Thymus (tissue), 11 donors: ENCODE data around the gene FLT4. TPM values are rescaled to one million over a fixed set of nuclear protein-coding genes. Genes with fewer than 3 reads are reported as not detected.

Source experiments
- DNase-seq, 9 donors: peaks; one replicate each; pipeline ENCODE4 v3.0.0-alpha.2; 2013; ENCODE audit warnings: low spot score in 9 of 9, low read depth in 6 of 9, missing footprints in 1 of 9
- H3K27ac ChIP-seq, 2 donors: one replicate each; pipeline ENCODE4 v1.5.1; 2013; ENCODE audit warnings: control low read depth in 1 of 2, low read depth in 1 of 2, low read length in 1 of 2, mild to moderate bottlenecking in 1 of 2, moderate library complexity in 1 of 2
- H3K27me3 ChIP-seq, 2 donors: one replicate each; pipeline ENCODE4 v1.5.1; 2013; ENCODE audit warnings: low read length in 1 of 2; ENCODE audit not compliant: control insufficient read depth in 2 of 2, insufficient read depth in 1 of 2
- H3K36me3 ChIP-seq, 2 donors: one replicate each; pipeline ENCODE4 v1.5.1; 2013; ENCODE audit warnings: low read length in 1 of 2, mild to moderate bottlenecking in 1 of 2, moderate library complexity in 1 of 2; ENCODE audit not compliant: control insufficient read depth in 2 of 2, insufficient read depth in 2 of 2
- H3K4me1 ChIP-seq, 2 donors: one replicate each; pipeline ENCODE4 v1.5.1; 2013; ENCODE audit warnings: low read length in 2 of 2; ENCODE audit not compliant: control insufficient read depth in 2 of 2, insufficient read depth in 2 of 2
- H3K4me3 ChIP-seq, 2 donors: one replicate each; pipeline ENCODE4 v1.5.1; 2013; ENCODE audit warnings: low read length in 2 of 2, control low read depth in 1 of 2, mild to moderate bottlenecking in 1 of 2
- H3K9me3 ChIP-seq, 2 donors: one replicate each; pipeline ENCODE4 v1.5.1; 2013; ENCODE audit warnings: low read length in 1 of 2, mild to moderate bottlenecking in 1 of 2; ENCODE audit not compliant: control insufficient read depth in 2 of 2, insufficient read depth in 1 of 2
- WGBS: extraction: QIAGEN DNeasy Blood & Tissue Kit; methylation state at CpG from one replicate; pipeline ENCODE4 v1.1.7; 2013; 5-methylcytosine and 5-hydroxymethylcytosine counted together
- polyA plus RNA-seq: library from polyadenylated mRNA; stranded (reverse); fragments of 200-250 nt; gene quantifications from one replicate; pipeline ENCODE4 v1.2.3, GENCODE V29; 2013
- total RNA-seq: library from RNA; stranded (reverse); fragments of 120-200 nt; gene quantifications from one replicate; pipeline ENCODE4 v1.2.4, GENCODE V29; 2013
- donor health status: healthy.

The FLT4 gene
- total and polyA plus RNA-seq, 2 donors = 1.0 to 3.4 TPM

GRCh38 chr5:180646963-180647305, 2.5 kb downstream of the FLT4 start:
- H3K4me1 ChIP-seq = peaks cover 4 to 8% of the 10 kb centered on the region in 2 donors
- H3K9me3 ChIP-seq = peaks cover 1 to 7% of the 10 kb centered on the region in 2 donors
- WGBS = 67% methylated on average over 1 of the region's 1 CpG
- H3K36me3 ChIP-seq = no peaks in the 10 kb centered on the region
- H3K27ac ChIP-seq = no peak overlapping the region
- DNase-seq = no peak
- peaks cover 57 to 85% of the 10 kb centered on the region in 2 donors for H3K27me3 ChIP-seq
- no peak overlapping the region for H3K4me3 ChIP-seq

GRCh38 chr5:180646289-180646962, 3.0 kb downstream of the FLT4 start:
- DNase-seq = no peak
- Histone ChIP-seq H3K27ac (no peak overlapping the region), H3K4me1 (peaks cover 4 to 8% of the 10 kb centered on the region in 2 donors), H3K4me3 (no peak overlapping the region), H3K36me3 (no peaks in the 10 kb centered on the region), H3K9me3 (peaks cover 1 to 7% of the 10 kb centered on the region in 2 donors), H3K27me3 (peaks cover 53 to 80% of the 10 kb centered on the region in 2 donors)
- WGBS = 83% methylated on average over 10 of the region's 10 CpGs

DNA sequence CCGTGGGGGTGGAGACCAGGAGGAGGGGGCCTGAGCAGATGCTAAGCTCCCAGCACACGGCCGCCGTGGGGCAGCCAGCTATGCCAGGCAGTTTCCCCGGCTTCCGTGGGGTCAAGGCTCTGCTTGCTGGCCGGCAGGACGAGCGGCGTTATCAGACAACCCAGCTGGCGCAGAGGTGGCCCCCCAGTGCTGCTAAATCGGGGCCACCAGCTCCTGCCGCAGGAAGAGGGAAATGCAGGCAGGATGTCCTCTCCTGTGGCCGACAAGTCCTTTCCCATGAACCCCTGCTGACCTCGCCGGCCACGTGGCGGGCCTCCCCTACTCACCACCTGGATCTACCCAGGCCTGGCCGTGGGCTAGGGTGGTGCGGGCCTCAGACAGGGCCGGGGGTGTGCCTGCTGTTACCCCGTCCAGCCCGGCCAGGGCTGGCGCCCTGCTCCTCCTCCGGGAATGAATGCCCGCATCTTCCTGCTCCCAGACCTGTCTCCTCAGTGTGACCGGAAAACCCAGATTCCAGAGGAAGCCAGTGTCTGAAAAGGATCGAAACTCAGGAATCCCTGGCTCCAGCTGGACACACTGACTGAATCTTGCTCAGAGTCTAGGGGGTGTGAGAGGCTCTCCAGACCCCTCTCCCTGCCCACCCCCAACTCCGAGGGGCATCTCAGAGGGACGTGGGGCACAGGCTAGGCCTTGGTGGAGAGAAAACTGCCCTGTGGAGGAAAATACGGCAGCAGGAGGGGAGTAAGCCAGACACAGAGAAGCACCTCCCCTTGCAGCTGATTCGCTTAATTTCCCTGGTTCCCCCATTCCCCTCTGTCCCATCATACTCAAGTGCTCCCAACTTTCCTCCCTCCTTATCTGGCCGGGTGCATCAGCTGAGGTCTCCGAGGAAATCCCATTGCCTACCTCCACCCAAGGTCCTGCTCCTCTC, 3.9 kb downstream of the FLT4 start:
- Histone ChIP-seq H3K4me3 (no peak overlapping the region), H3K27me3 (peaks cover 47 to 73% of the 10 kb centered on the region in 2 donors), H3K27ac (no peak overlapping the region), H3K36me3 (no peaks in the 10 kb centered on the region), H3K9me3 (peaks cover 1 to 7% of the 10 kb centered on the region in 2 donors), H3K4me1 (peaks cover 4 to 8% of the 10 kb centered on the region in 2 donors)
- 53% methylated on average over 34 of the region's 34 CpGs for WGBS
- no peak for DNase-seq

GRCh38 chr5:180644825-180645273, 4.6 kb downstream of the FLT4 start:
- 90% methylated on average over 14 of the region's 14 CpGs for WGBS
- Histone ChIP-seq H3K4me1 (peaks cover 1 to 8% of the 10 kb centered on the region in 2 donors), H3K4me3 (no peak overlapping the region), H3K27ac (no peak overlapping the region), H3K36me3 (no peaks in the 10 kb centered on the region), H3K9me3 (peaks cover 1 to 7% of the 10 kb centered on the region in 2 donors), H3K27me3 (peaks cover 40 to 66% of the 10 kb centered on the region in 2 donors)
- no peak for DNase-seq

DNA sequence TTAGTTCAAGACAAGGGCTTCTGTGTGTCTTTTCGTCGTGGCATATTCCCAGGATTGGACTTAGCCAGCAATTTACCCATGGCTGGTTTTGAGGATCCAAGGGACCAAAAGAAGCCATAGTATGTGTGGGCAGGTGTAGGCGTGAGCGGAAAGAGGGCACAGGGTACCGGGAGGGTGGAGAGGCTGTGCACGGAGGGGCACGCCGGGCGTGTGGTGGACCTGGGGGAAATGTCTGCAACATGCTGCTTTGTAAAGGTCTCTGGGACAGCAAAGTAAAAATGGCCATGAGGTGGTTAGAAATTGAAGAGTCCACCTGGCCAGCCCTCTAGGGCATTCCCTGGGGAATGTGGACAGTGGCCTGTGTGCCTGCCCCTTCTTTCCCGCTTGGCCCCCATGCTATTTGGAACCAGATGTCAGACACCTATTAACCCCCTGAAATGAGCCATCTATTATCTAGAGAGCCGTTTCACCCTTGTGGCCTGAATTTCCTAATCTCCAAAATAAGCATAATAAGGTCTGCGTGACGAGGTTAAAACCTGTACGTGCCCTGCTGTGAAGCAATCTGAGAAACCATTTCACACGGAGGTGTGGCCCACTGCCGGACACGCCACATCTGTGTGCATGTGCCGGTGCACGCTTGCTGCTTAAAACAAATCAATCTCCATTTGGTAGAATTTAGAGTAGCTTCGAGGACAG, 5.1 kb downstream of the FLT4 start:
- H3K36me3 ChIP-seq = no peaks in the 10 kb centered on the region
- H3K4me3 ChIP-seq = no peak overlapping the region
- H3K9me3 ChIP-seq = peaks cover 1 to 7% of the 10 kb centered on the region in 2 donors
- no peak for DNase-seq
- H3K4me1 ChIP-seq = peaks cover 0 to 6% of the 10 kb centered on the region in 2 donors
- no peak overlapping the region for H3K27ac ChIP-seq
- H3K27me3 ChIP-seq = peaks cover 34 to 62% of the 10 kb centered on the region in 2 donors
- WGBS = 92% methylated on average over 20 of the region's 20 CpGs

DNA sequence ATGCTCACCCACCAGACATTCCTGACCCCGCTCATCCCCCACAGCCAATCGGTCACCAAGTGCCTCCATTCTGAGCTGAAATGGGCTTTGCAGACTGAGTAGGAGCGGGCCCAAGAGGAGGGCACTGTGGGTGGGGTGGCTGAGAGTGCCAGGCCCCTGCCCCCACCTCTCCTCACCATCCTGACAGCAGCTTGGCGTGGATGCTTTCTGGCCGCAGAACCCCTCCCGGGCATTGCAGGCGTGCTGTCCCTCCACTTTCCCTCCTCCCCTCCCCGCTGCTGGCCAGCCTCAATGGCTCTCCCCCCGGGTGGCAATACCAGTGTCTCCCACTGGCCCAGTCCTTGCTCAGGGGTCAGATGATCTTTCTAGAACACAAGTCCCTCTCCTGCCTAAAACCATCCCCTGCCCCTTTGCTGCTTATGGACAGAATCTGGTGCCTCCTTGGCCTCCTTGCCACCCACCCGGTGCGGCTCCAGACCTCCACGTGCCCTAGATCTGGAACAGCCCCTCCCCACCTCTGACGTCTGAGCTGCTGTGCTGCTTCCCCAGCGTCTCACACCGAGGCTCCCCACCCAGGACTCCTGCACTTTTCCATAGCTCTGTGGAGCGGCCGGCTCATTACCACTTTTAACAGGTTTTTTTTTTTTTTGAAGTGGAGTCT, 6.1 kb downstream of the FLT4 start:
- H3K27ac ChIP-seq = no peak overlapping the region
- DNase-seq = no peak
- 94% methylated on average over 17 of the region's 17 CpGs for WGBS
- peaks cover 1 to 3% of the 10 kb centered on the region in 2 donors for H3K9me3 ChIP-seq
- H3K4me3 ChIP-seq = no peak overlapping the region
- H3K4me1 ChIP-seq = no peaks in the 10 kb centered on the region
- peaks cover 25 to 52% of the 10 kb centered on the region in 2 donors for H3K27me3 ChIP-seq
- no peaks in the 10 kb centered on the region for H3K36me3 ChIP-seq

DNA sequence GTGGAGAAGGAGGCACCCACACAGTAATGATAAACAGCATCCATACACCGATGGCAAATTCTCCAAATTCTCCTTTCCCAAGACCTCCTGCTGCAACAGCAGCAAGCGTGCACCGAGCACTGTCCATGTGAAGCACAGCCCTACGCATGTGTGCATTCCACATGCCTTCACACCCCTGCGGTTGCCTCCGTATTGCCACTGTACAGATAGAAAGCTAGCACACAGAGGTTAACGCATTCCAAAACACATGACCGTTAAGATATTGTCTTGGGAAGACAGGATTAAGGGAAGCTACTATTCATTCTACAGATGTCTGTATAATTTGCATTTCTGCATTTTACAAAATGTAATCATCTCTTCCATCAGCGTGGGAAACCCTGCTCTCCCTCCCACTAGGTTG, 6.6 kb downstream of the FLT4 start:
- DNase-seq = no peak
- Histone ChIP-seq H3K27ac (no peak overlapping the region), H3K9me3 (peaks cover 0 to 1% of the 10 kb centered on the region in 2 donors), H3K4me1 (no peaks in the 10 kb centered on the region), H3K4me3 (no peak overlapping the region), H3K27me3 (peaks cover 19 to 47% of the 10 kb centered on the region in 2 donors), H3K36me3 (no peaks in the 10 kb centered on the region)
- 96% methylated on average over 9 of the region's 9 CpGs for WGBS

DNA sequence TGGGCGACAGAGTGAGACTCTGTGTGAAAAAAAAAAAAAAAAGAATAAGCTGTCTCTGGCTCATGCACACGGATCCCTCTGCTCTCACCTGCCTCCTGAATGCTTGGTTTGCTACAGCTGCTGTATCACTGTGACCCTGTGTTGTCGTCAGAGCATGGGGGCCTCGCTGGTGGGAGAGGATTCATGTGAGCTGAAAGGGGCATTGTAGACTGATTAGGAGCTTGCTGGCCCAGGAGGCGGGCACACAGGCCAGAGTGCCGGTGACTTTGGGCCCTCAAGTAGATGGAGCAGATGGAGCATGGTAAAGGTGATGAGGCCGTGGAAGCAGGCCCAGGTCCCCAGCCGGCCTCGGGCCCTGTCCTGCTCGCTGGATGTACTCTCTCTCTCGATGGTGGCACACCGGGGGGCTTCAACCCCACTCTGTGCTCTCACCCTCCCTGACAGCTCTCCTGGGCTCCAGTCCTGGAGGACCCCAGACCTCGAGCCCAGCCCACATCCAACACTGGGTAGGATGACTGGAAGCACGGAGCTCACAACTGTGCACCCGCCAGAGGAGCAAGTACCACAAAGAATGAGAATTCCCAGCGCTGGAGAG, 7.1 kb downstream of the FLT4 start:
- no peaks in the 10 kb centered on the region for H3K4me1 ChIP-seq
- WGBS = 95% methylated on average over 16 of the region's 16 CpGs
- no peak for DNase-seq
- H3K9me3 ChIP-seq = peaks cover 0 to 1% of the 10 kb centered on the region in 2 donors
- peaks cover 15 to 42% of the 10 kb centered on the region in 2 donors for H3K27me3 ChIP-seq
- no peak overlapping the region for H3K27ac ChIP-seq
- H3K36me3 ChIP-seq = no peaks in the 10 kb centered on the region
- H3K4me3 ChIP-seq = no peak overlapping the region
